ENCODE measurements around the gene ABHD11. TPM values are rescaled to one million over a fixed set of nuclear protein-coding genes. Genes with fewer than 3 reads are reported as not detected.
A peak's percentile ranks its signal among the peaks of the same experiment; 100 is the strongest.

ABHD11 gene
- total and polyA plus RNA-seq, 9 of the 15 experiments (the other 6 are each of a cell fraction or from before 2014, with no cell fraction given): 7.7 to 44.2 (median 18.9) TPM

- no peak for TF ChIP-seq ELK3 (CRISPR knock-in tag; IDR thresholded peaks at IDR 0.05)
- no peak for TF ChIP-seq ILF3 (IDR thresholded peaks at IDR 0.05; ENCODE audit: borderline replicate concordance)
- TF ChIP-seq ELK1 (CRISPR knock-in tag; IDR thresholded peaks at IDR 0.05): no peak
- TF ChIP-seq DLX4 (CRISPR knock-in tag; IDR thresholded peaks at IDR 0.05): no peak
- TF ChIP-seq HBP1 (CRISPR knock-in tag; IDR thresholded peaks at IDR 0.05): no peak; the same call in 1 of the 2 replicates
- TF ChIP-seq JUNB (CRISPR knock-in tag; conservative IDR thresholded peaks at IDR 0.05): no peak
- TF ChIP-seq USF1 (CRISPR knock-in tag; IDR thresholded peaks at IDR 0.05): no peak
- no peak for TF ChIP-seq LEF1 (IDR thresholded peaks at IDR 0.05)
- TF ChIP-seq ZNF445 (CRISPR knock-in tag; IDR thresholded peaks at IDR 0.05; ENCODE audit: low read depth): no peak
- TF ChIP-seq ZNF408 (CRISPR knock-in tag; IDR thresholded peaks at IDR 0.05; ENCODE audit: low read depth): no peak
- TF ChIP-seq ZNF511 (CRISPR knock-in tag; IDR thresholded peaks at IDR 0.05): no peak
- TF ChIP-seq ZNF717 (CRISPR knock-in tag; IDR thresholded peaks at IDR 0.05): no peak
- no peak for TF ChIP-seq NCOR1 (IDR thresholded peaks at IDR 0.05)
- TF ChIP-seq CEBPB (tag; IDR thresholded peaks at IDR 0.05): no peak
- no peak for TF ChIP-seq HMGN3 (IDR thresholded peaks at IDR 0.05; ENCODE audit: borderline replicate concordance, extremely low read depth, insufficient read length, low read depth, low read length)
- no peak for TF ChIP-seq MTA3 (IDR thresholded peaks at IDR 0.05; ENCODE audit: borderline replicate concordance)
- TF ChIP-seq TSC22D4 (tag; IDR thresholded peaks at IDR 0.05): no peak
- no peak for TF ChIP-seq E2F5 (CRISPR knock-in tag; IDR thresholded peaks at IDR 0.05)
- no peak for TF ChIP-seq BRCA1 (IDR thresholded peaks at IDR 0.05)
- no peak for TF ChIP-seq BRCA1 (CRISPR knock-in tag; IDR thresholded peaks at IDR 0.05)
- TF ChIP-seq SMARCE1 (IDR thresholded peaks at IDR 0.05): 0 out of 2 replicates have a peak, but pooled peaks have one; percentile 24
- no peak for TF ChIP-seq ZNF436 (CRISPR knock-in tag; IDR thresholded peaks at IDR 0.05)
- TF ChIP-seq SMARCC2 (IDR thresholded peaks at IDR 0.05; ENCODE audit: low read depth): no peak
- TF ChIP-seq GABPB2 (CRISPR knock-in tag; conservative IDR thresholded peaks at IDR 0.05): no peak
- TF ChIP-seq MCM5 (IDR thresholded peaks at IDR 0.05; ENCODE audit: low read depth): no peak
These were observed 40.3 kb upstream of the ABHD11 start (continued) for GRCh38 chr7:73778801-73779389.

Data from K562 (cell line).